ENCODE results near the gene RPIA.

RPIA gene

GRCh38 chr2:88667219-88667618 is 24.3 kb upstream of the RPIA start:
- no peak overlapping the region for H3K27ac Mint-ChIP-seq
- H3K4me3 Mint-ChIP-seq = no peak overlapping the region
- no peak for TF ChIP-seq CTCF (IDR thresholded peaks at IDR 0.05; ENCODE audit: unreplicated experiment in 3 of 3)
- H3K36me3 Mint-ChIP-seq (ENCODE audit: low read depth) = no peaks in the 10 kb centered on the region
- H3K9me3 Mint-ChIP-seq = no peaks in the 10 kb centered on the region
- no peaks in the 10 kb centered on the region for H3K27me3 Mint-ChIP-seq (ENCODE audit: low read depth)
- no peaks in the 10 kb centered on the region for H3K4me1 Mint-ChIP-seq

GRCh38 chr2:88668862-88669261 is 22.6 kb upstream of the RPIA start:
- Mint-ChIP-seq H3K9me3 (no peaks in the 10 kb centered on the region), H3K4me1 (no peaks in the 10 kb centered on the region), H3K4me3 (no peak overlapping the region), H3K36me3 (ENCODE audit: low read depth) (no peaks in the 10 kb centered on the region), H3K27me3 (ENCODE audit: low read depth) (no peaks in the 10 kb centered on the region), H3K27ac (no peak overlapping the region)
- no peak for TF ChIP-seq CTCF (IDR thresholded peaks at IDR 0.05; ENCODE audit: unreplicated experiment in 3 of 3)

- Mint-ChIP-seq H3K4me1 (no peaks in the 10 kb centered on the region), H3K27ac (no peak overlapping the region), H3K4me3 (no peak overlapping the region), H3K27me3 (ENCODE audit: low read depth) (peaks cover 3% of the 10 kb centered on the region), H3K36me3 (ENCODE audit: low read depth) (no peaks in the 10 kb centered on the region), H3K9me3 (no peaks in the 10 kb centered on the region)
- TF ChIP-seq CTCF (IDR thresholded peaks at IDR 0.05; ENCODE audit: unreplicated experiment in 3 of 3) = peak; percentile 56 to 65 (median 64)
These were observed 21.8 kb upstream of the RPIA start for GRCh38 chr2:88669482-88670214.

GRCh38 chr2:88671786-88672427 is 19.6 kb upstream of the RPIA start:
- Mint-ChIP-seq H3K27ac (peak overlapping the region in 1 of 3 experiments; percentile 52), H3K36me3 (ENCODE audit: low read depth) (no peaks in the 10 kb centered on the region), H3K9me3 (no peaks in the 10 kb centered on the region), H3K4me3 (no peak overlapping the region), H3K4me1 (no peaks in the 10 kb centered on the region), H3K27me3 (ENCODE audit: low read depth) (peaks cover 3% of the 10 kb centered on the region)
- peak; percentile 83 to 88 (median 85) for TF ChIP-seq CTCF (IDR thresholded peaks at IDR 0.05; ENCODE audit: unreplicated experiment in 3 of 3)

GRCh38 chr2:88673363-88673762 is 18.1 kb upstream of the RPIA start:
- H3K27me3 Mint-ChIP-seq (ENCODE audit: low read depth) = peaks cover 3% of the 10 kb centered on the region
- no peak for TF ChIP-seq CTCF (IDR thresholded peaks at IDR 0.05; ENCODE audit: unreplicated experiment in 3 of 3)
- no peaks in the 10 kb centered on the region for H3K36me3 Mint-ChIP-seq (ENCODE audit: low read depth)
- H3K4me3 Mint-ChIP-seq = no peak overlapping the region
- H3K27ac Mint-ChIP-seq = no peak overlapping the region
- H3K9me3 Mint-ChIP-seq = no peaks in the 10 kb centered on the region
- H3K4me1 Mint-ChIP-seq = no peaks in the 10 kb centered on the region
